Liver (tissue), 9 donors: Measurements from ENCODE around the gene ZNF792. TPM values are rescaled to one million over a fixed set of nuclear protein-coding genes. Genes with fewer than 3 reads are reported as not detected.
"Not testable (repeated sequence)": the region's sequence is repeated elsewhere in the genome, so short reads cannot be mapped to it uniquely, and the experiment has no call there.

Source experiments
- DNase-seq: peaks from one replicate; pipeline ENCODE4 v3.0.0-alpha.2; 2017; ENCODE audit warnings: low spot score
- H3K27ac ChIP-seq, 2 donors: one replicate each; pipeline ENCODE4 v1.7.0; 2013; ENCODE audit warnings: inconsistent platforms in 2 of 2, low read length in 2 of 2, control low read depth in 1 of 2, low read depth in 1 of 2, mild to moderate bottlenecking in 1 of 2
- H3K27me3 ChIP-seq, 4 donors: one replicate each; pipeline versions ENCODE4 v1.6.1 to v1.7.0; 2013; ENCODE audit warnings: low read length in 3 of 4, inconsistent platforms in 1 of 4, mild to moderate bottlenecking in 1 of 4, moderate library complexity in 1 of 4; ENCODE audit not compliant: control insufficient read depth in 4 of 4, insufficient read depth in 4 of 4
- H3K36me3 ChIP-seq, 4 donors: one replicate each; pipeline versions ENCODE4 v1.6.1 to v1.7.0; 2013; ENCODE audit warnings: low read length in 3 of 4, mild to moderate bottlenecking in 3 of 4, low read depth in 1 of 4, moderate library complexity in 1 of 4; ENCODE audit not compliant: control insufficient read depth in 4 of 4, insufficient read depth in 3 of 4
- H3K4me1 ChIP-seq, 4 donors: one replicate each; pipeline versions ENCODE4 v1.6.1 to v1.7.0; 2013; ENCODE audit warnings: low read length in 3 of 4, mild to moderate bottlenecking in 3 of 4, moderate library complexity in 1 of 4; ENCODE audit not compliant: control insufficient read depth in 4 of 4, insufficient read depth in 4 of 4
- H3K4me3 ChIP-seq, 3 donors: one replicate each; pipeline versions ENCODE4 v1.6.1 to v1.7.0; 2013; ENCODE audit warnings: low read length in 3 of 3, control low read depth in 1 of 3, low read depth in 1 of 3, mild to moderate bottlenecking in 1 of 3
- H3K9ac ChIP-seq, 2 donors: one replicate each; pipeline ENCODE4 v1.7.0; 2013; ENCODE audit warnings: low read length in 2 of 2, mild to moderate bottlenecking in 2 of 2, moderate library complexity in 2 of 2, control low read depth in 1 of 2, low read depth in 1 of 2
- H3K9me3 ChIP-seq, 4 donors: one replicate each; pipeline versions ENCODE4 v1.6.1 to v1.7.0; 2013; ENCODE audit warnings: low read length in 3 of 4; ENCODE audit not compliant: control insufficient read depth in 4 of 4
- EGR1 ChIP-seq, 2 donors: IDR thresholded peaks; 2 replicates each; pipeline ENCODE4 v1.6.1; 2016 to 2018; ENCODE audit warnings: antibody characterized with exemption in 2 of 2, low read depth in 2 of 2
- HNF4A ChIP-seq, 2 donors: conservative IDR thresholded peaks; 2 replicates each; pipeline ENCODE4 v1.6.1; 2016; ENCODE audit warnings: antibody characterized with exemption in 2 of 2, mild to moderate bottlenecking in 2 of 2
- HNF4G ChIP-seq: IDR thresholded peaks from 2 replicates; pipeline ENCODE4 v1.6.1; 2016; ENCODE audit warnings: antibody characterized with exemption
- RAD21 ChIP-seq, 2 donors: IDR thresholded peaks; 2 replicates each; pipeline ENCODE4 v1.6.1; 2016; ENCODE audit warnings: antibody characterized with exemption in 2 of 2, mild to moderate bottlenecking in 2 of 2
- RXRA ChIP-seq, 2 donors: IDR thresholded peaks; 2 replicates each; pipeline ENCODE4 v1.6.1; 2017 to 2018; ENCODE audit warnings: antibody characterized with exemption in 2 of 2, mild to moderate bottlenecking in 1 of 2
- TAF1 ChIP-seq: conservative IDR thresholded peaks from 2 replicates; pipeline ENCODE4 v1.6.1; 2016; ENCODE audit warnings: antibody characterized with exemption, mild to moderate bottlenecking
- YY1 ChIP-seq: IDR thresholded peaks from 2 replicates; pipeline ENCODE4 v1.6.1; 2016; ENCODE audit warnings: antibody characterized with exemption, mild to moderate bottlenecking
- WGBS: extraction: QIAGEN DNeasy Blood & Tissue Kit; methylation state at CpG from one replicate; pipeline ENCODE4 v1.1.7; 2013; 5-methylcytosine and 5-hydroxymethylcytosine counted together
- polyA plus RNA-seq, 2 donors: library from polyadenylated mRNA; stranded (reverse) in 1 of 2; unstranded in 1 of 2; fragments of 200-250 nt in 1 of 2; fragments of >200 nt in 1 of 2; fragmentation: Nextera tagmentation in 1 of 2; extraction: Ambion mirVana in 1 of 2; gene quantifications; one replicate each; pipeline versions ENCODE4 v1.2.1 to v1.2.3, GENCODE V29; 2013 to 2015
- total RNA-seq, 2 donors: library from RNA; depleted of rRNA; stranded (reverse); fragments of >200 nt; gene quantifications; one replicate each; pipeline ENCODE4 v1.2.3, GENCODE V29; 2014
- TF ChIP-seq, protein P1 (sequence below): IDR thresholded peaks from 2 replicates; pipeline ENCODE4 v1.6.1; 2016; ENCODE audit warnings: antibody characterized with exemption
- TF ChIP-seq, protein P2 (sequence below): IDR thresholded peaks from 2 replicates; pipeline ENCODE4 v1.6.1; 2016; ENCODE audit warnings: antibody characterized with exemption, mild to moderate bottlenecking
- TF ChIP-seq, protein P3 (sequence below): IDR thresholded peaks from 2 replicates; pipeline ENCODE4 v1.6.1; 2016; ENCODE audit warnings: antibody characterized with exemption
- donor health status: healthy.
- donor health status: healthy.
- donor health status: healthy.
- donor health status: healthy.
- donor health status: healthy.

The ZNF792 gene
- total and polyA plus RNA-seq, 4 donors = 0.65 to 4.9 (median 3.1) TPM

DNA sequence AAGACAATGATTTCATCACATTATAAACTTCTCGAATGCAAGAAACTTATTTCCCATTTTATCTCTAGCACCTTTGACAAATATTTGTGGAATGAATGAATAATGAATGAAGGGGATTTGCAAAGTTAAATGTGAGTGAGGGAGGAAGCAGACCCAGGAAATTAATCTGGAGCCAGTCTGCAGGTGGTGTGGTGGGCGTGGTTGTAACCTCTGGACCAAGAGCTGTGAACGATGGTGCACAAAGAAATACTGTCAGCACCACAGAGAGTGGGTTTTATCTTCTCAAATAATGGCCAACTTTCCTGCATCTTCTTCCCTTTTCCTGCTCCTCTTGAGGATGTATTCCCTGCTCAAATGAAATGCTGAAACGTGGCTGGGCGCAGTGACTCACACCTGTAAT lies 11.0 kb upstream of the ZNF792 start (continued):
- TF ChIP-seq RAD21 (IDR thresholded peaks at IDR 0.05) = no peak
- TF ChIP-seq HNF4A (conservative IDR thresholded peaks at IDR 0.05) = no peak

DNA sequence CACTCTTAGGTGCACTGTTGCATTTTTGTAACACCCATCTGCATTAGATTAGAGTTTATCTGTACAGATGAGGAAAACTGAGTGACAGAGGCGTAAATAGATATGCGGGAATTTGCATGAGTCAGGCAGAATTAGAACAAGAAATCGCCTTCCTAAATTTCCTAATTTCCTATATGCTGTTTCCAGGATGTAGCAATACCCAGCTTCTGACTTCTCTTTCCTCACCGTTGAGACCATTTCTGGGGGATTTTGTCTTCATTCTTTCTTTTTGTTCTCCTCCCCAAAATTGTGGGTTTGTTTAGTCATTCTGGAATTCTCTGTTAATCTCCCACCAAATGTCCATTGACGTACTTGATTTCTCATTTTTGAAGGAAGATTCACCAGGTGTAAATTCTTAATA lies 10.6 kb upstream of the ZNF792 start:
- Histone ChIP-seq H3K27ac (no peak overlapping the region), H3K9me3 (peaks cover 0 to 10% (median 6%) of the 10 kb centered on the region in 4 donors), H3K9ac (no peak overlapping the region), H3K4me1 (peaks cover 0 to 20% (median 9%) of the 10 kb centered on the region in 4 donors), H3K36me3 (no peaks in the 10 kb centered on the region), H3K4me3 (no peak overlapping the region), H3K27me3 (no peaks in the 10 kb centered on the region)
- TF ChIP-seq, protein P1, sequence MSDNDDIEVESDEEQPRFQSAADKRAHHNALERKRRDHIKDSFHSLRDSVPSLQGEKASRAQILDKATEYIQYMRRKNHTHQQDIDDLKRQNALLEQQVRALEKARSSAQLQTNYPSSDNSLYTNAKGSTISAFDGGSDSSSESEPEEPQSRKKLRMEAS = peak; percentile 21
- no peak for TF ChIP-seq TAF1
- 61% methylated on average over 5 of the region's 5 CpGs for WGBS
- DNase-seq = no peak

DNA sequence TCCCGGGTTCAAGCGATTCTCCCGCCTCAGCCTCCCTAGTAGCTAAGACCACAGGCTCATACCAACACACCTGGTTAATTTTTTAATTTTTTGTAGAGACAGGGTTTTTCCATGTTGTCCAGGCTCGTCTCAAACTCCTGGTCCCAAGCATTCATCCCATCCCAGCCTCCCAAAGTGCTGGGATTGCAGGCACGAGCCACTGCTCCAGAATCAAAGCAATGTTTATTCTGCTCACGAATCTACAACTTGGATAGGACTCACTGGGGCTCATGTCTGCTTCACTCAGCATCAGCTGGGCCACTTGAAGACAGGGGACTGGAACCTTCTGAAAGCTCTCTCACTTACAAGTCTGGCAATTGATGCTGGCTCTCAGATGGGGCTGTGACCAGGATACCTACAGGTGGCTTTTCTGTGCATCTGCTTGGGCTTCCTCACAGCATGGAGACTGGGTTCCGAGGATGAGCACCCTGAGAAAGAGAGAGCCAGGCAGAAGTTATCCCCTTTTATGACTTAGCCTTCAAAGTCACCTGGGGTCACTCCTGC lies 8.2 kb upstream of the ZNF792 start:
- Histone ChIP-seq H3K27ac (no peak overlapping the region), H3K36me3 (no peaks in the 10 kb centered on the region), H3K9me3 (peaks cover 0 to 9% (median 6%) of the 10 kb centered on the region in 4 donors), H3K4me1 (peaks cover 0 to 20% (median 9%) of the 10 kb centered on the region in 4 donors), H3K4me3 (no peak overlapping the region), H3K9ac (no peak overlapping the region), H3K27me3 (no peaks in the 10 kb centered on the region)
- TF ChIP-seq RAD21 (IDR thresholded peaks at IDR 0.05) (no peak), YY1 (no peak), RXRA (IDR thresholded peaks at IDR 0.05) (no peak), TAF1 (no peak), HNF4G (no peak), EGR1 (IDR thresholded peaks at IDR 0.05; ENCODE audit: low read depth in 2 of 2) (no peak)
- TF ChIP-seq, protein P2, sequence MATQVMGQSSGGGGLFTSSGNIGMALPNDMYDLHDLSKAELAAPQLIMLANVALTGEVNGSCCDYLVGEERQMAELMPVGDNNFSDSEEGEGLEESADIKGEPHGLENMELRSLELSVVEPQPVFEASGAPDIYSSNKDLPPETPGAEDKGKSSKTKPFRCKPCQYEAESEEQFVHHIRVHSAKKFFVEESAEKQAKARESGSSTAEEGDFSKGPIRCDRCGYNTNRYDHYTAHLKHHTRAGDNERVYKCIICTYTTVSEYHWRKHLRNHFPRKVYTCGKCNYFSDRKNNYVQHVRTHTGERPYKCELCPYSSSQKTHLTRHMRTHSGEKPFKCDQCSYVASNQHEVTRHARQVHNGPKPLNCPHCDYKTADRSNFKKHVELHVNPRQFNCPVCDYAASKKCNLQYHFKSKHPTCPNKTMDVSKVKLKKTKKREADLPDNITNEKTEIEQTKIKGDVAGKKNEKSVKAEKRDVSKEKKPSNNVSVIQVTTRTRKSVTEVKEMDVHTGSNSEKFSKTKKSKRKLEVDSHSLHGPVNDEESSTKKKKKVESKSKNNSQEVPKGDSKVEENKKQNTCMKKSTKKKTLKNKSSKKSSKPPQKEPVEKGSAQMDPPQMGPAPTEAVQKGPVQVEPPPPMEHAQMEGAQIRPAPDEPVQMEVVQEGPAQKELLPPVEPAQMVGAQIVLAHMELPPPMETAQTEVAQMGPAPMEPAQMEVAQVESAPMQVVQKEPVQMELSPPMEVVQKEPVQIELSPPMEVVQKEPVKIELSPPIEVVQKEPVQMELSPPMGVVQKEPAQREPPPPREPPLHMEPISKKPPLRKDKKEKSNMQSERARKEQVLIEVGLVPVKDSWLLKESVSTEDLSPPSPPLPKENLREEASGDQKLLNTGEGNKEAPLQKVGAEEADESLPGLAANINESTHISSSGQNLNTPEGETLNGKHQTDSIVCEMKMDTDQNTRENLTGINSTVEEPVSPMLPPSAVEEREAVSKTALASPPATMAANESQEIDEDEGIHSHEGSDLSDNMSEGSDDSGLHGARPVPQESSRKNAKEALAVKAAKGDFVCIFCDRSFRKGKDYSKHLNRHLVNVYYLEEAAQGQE = no peak
- TF ChIP-seq, protein P3, sequence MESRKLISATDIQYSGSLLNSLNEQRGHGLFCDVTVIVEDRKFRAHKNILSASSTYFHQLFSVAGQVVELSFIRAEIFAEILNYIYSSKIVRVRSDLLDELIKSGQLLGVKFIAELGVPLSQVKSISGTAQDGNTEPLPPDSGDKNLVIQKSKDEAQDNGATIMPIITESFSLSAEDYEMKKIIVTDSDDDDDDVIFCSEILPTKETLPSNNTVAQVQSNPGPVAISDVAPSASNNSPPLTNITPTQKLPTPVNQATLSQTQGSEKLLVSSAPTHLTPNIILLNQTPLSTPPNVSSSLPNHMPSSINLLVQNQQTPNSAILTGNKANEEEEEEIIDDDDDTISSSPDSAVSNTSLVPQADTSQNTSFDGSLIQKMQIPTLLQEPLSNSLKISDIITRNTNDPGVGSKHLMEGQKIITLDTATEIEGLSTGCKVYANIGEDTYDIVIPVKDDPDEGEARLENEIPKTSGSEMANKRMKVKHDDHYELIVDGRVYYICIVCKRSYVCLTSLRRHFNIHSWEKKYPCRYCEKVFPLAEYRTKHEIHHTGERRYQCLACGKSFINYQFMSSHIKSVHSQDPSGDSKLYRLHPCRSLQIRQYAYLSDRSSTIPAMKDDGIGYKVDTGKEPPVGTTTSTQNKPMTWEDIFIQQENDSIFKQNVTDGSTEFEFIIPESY = no peak
- 91% methylated on average over 7 of the region's 7 CpGs for whole genome bisulfite sequencing
- DNase-seq = no peak

DNA sequence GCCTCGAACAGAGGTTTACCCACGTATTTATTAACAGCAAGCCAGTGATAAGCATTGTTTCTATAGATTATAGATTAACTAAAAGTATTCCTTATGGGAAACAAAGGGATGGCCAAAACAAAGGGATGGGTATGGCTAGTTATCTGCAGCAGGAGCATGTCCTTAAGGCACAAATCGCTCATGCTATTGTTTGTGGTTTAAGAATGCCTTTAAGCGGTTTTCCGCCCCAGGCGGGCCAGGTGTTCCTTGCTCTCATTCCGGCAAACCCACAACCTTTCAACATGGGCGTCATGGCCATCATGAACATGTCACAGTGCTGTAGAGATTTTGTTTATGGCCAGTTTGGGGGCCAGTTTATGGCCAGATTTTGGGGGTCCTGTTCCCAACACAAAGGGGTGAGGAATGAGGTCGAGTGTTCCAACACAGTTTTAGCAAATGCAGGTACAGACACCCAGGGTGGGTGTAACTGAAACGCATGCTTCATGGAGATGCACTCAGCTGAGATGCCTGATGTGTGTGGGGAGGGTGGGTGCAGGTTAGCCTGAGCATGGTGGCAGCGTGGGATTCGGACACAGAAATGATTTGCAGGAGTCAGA lies 6.3 kb upstream of the ZNF792 start:
- H3K9me3 ChIP-seq, H3K9ac ChIP-seq, H3K4me3 ChIP-seq, H3K27me3 ChIP-seq, H3K27ac ChIP-seq, DNase-seq, H3K36me3 ChIP-seq: not testable (repeated sequence)
- 90% methylated on average over 12 of the region's 12 CpGs for WGBS
- H3K4me1 ChIP-seq = peaks cover 0 to 13% (median 7%) of the 10 kb centered on the region in 4 donors
